Sigmoid colon (tissue), 7 donors: ENCODE results near the gene RAB7B. TPM values are rescaled to one million over a fixed set of nuclear protein-coding genes. Genes with fewer than 3 reads are reported as not detected.
A peak's percentile ranks its signal among the peaks of the same experiment; 100 is the strongest.

ENCODE experiments used
- DNase-seq: peaks from one replicate; pipeline ENCODE4 v3.0.0-alpha.2; 2019
- H3K27ac ChIP-seq, 4 donors: fragments of 200-600 bp; sonication (generic); one replicate each; pipeline ENCODE4 v1.5.1; 2016 to 2019; ENCODE audit warnings: mild to moderate bottlenecking in 1 of 4
- H3K27me3 ChIP-seq, 3 donors: fragments of 200-600 bp; sonication (generic); one replicate each; pipeline ENCODE4 v1.5.1; 2019; ENCODE audit warnings: mild to moderate bottlenecking in 1 of 3
- H3K36me3 ChIP-seq, 4 donors: fragments of 200-600 bp; sonication (generic); one replicate each; pipeline ENCODE4 v1.5.1; 2016 to 2019
- H3K4me1 ChIP-seq, 4 donors: fragments of 200-600 bp; sonication (generic); one replicate each; pipeline ENCODE4 v1.5.1; 2017 to 2019
- H3K4me3 ChIP-seq, 4 donors: fragments of 200-600 bp; sonication (generic); one replicate each; pipeline ENCODE4 v1.5.1; 2017 to 2019; ENCODE audit warnings: mild to moderate bottlenecking in 2 of 4, moderate library complexity in 1 of 4
- H3K9me3 ChIP-seq, 4 donors: fragments of 200-600 bp in 3 of 4; sonication (generic) in 3 of 4; one replicate each; pipeline versions ENCODE4 v1.5.1 to v1.6.1; 2013 to 2019
- CTCF ChIP-seq, 4 experiments: fragments of 450-650 bp in 3 of 4; fragments of 200-600 bp in 1 of 4; IDR thresholded peaks; one replicate each; pipeline ENCODE4 v1.5.1; 2016 to 2019; ENCODE audit warnings: antibody characterized with exemption in 4 of 4, mild to moderate bottlenecking in 3 of 4, moderate library complexity in 2 of 4
- EP300 ChIP-seq, 4 donors: sonication (generic); formaldehyde crosslinking; IDR thresholded peaks; one replicate each; pipeline ENCODE4 v1.6.1; 2017; ENCODE audit warnings: antibody characterized with exemption in 4 of 4
- POLR2A ChIP-seq, 2 donors: fragments of 450-650 bp; IDR thresholded peaks; one replicate each; pipeline ENCODE4 v1.6.1; 2016; ENCODE audit warnings: antibody characterized with exemption in 2 of 2, mild to moderate bottlenecking in 2 of 2, moderate library complexity in 2 of 2
- POLR2AphosphoS5 ChIP-seq, 4 donors: sonication (generic); formaldehyde crosslinking; IDR thresholded peaks; one replicate each; pipeline ENCODE4 v1.6.1; 2017; ENCODE audit warnings: antibody characterized with exemption in 4 of 4
- WGBS, 2 donors: extraction: QIAGEN DNeasy Blood & Tissue Kit; methylation state at CpG; one replicate each; pipeline ENCODE4 v1.1.7; 2013; 5-methylcytosine and 5-hydroxymethylcytosine counted together
- intact Hi-C: fragments of 100-400 bp; cut with DNase I; formaldehyde crosslinking; loops from one replicate; pipeline ENCODE4 v1.15.1; 2023
- polyA plus RNA-seq, 3 donors: library from polyadenylated mRNA; stranded (reverse); fragments of 200-250 nt; gene quantifications; one replicate each; pipeline ENCODE4 v1.2.3, GENCODE V29; 2013
- total RNA-seq, 4 donors: library from RNA; depleted of rRNA; stranded (reverse); fragments of >200 nt; gene quantifications; one replicate each; pipeline ENCODE4 v1.1.0, GENCODE V29; 2016
- donor health status: healthy with polysubstance abuse.
- donor health status: Bipolar disorder and iron deficiency.
- donor health status: healthy.

The RAB7B gene
- total and polyA plus RNA-seq, 7 donors: 0.27 to 5.3 (median 1.8) TPM

DNA sequence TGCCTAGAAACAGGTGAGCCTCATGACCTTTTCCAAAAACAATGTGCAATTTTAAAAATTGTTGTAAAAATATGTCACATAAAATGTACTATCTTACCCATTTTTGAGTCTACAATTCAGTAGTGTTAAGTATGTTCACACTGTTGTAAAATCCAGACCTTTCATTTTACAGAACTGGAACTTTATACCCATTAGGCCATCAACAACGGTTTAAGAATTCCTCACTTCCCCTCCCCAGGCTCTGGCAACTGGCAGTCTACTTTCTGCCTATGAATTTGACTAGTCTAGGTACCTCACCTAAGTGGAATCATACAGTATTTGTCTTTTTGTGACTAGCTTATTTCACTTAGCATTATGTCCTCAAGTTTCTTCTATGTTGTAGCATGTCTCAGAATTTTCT, 11.9 kb upstream of the RAB7B start:
- Histone ChIP-seq H3K4me1 (no peaks in the 10 kb centered on the region), H3K27me3 (no peaks in the 10 kb centered on the region), H3K27ac (no peak overlapping the region), H3K9me3 (no peaks in the 10 kb centered on the region), H3K36me3 (no peaks in the 10 kb centered on the region), H3K4me3 (no peak overlapping the region)
- DNase-seq: no peak
- intact Hi-C loops: no loop called here
- TF ChIP-seq POLR2AphosphoS5 (IDR thresholded peaks at IDR 0.05) (no peak), CTCF (IDR thresholded peaks at IDR 0.05) (no peak), EP300 (IDR thresholded peaks at IDR 0.05) (no peak), POLR2A (IDR thresholded peaks at IDR 0.05) (no peak)
- WGBS, 2 donors: 48 to 63% methylated on average over 1 of the region's 1 CpG

DNA sequence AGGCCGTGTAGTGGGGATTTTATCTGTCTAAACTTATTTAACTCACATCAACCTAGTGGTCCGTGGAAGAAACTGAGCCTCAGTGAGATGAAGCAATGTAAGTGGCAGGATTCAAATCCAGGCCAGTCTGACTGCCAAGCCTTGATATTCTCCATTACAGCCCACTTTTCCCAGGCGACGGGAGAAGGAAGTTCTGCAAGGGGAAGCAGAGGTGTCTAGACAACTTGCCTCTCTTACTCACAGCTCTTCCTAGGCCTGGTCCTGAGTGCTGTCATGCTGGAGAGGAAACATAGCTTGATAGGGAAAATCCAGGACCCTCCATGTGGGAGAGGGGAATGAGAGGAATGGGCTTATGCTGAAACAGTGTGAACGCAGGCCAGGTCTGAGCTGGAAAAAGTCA, 11.4 kb upstream of the RAB7B start:
- no peak for TF ChIP-seq POLR2AphosphoS5 (IDR thresholded peaks at IDR 0.05)
- no peak for TF ChIP-seq POLR2A (IDR thresholded peaks at IDR 0.05)
- TF ChIP-seq EP300 (IDR thresholded peaks at IDR 0.05): no peak
- no peak for TF ChIP-seq CTCF (IDR thresholded peaks at IDR 0.05)
- intact Hi-C loops: no loop called here

GRCh38 chr1:206013026-206013795, 10.0 kb upstream of the RAB7B start:
- WGBS, 2 donors: 68 to 91% methylated on average over 6 of the region's 6 CpGs
- Histone ChIP-seq H3K27me3 (no peaks in the 10 kb centered on the region), H3K36me3 (no peaks in the 10 kb centered on the region), H3K9me3 (no peaks in the 10 kb centered on the region), H3K27ac (no peak overlapping the region), H3K4me1 (no peaks in the 10 kb centered on the region), H3K4me3 (no peak overlapping the region)
- intact Hi-C loops: no loop called here
- TF ChIP-seq POLR2A (IDR thresholded peaks at IDR 0.05) (no peak), POLR2AphosphoS5 (IDR thresholded peaks at IDR 0.05) (no peak), CTCF (IDR thresholded peaks at IDR 0.05) (no peak), EP300 (IDR thresholded peaks at IDR 0.05) (no peak)
- no peak for DNase-seq

More for the DNA sequence above, 11.4 kb upstream of the RAB7B start:
- no peaks in the 10 kb centered on the region for H3K27me3 ChIP-seq
- no peaks in the 10 kb centered on the region for H3K36me3 ChIP-seq
- H3K27ac ChIP-seq: no peak overlapping the region
- no peak overlapping the region for H3K4me3 ChIP-seq
- no peak for DNase-seq
- H3K4me1 ChIP-seq: no peaks in the 10 kb centered on the region
- no peaks in the 10 kb centered on the region for H3K9me3 ChIP-seq
- WGBS, 2 donors: 91 to 92% methylated on average over 5 of the region's 5 CpGs

DNA sequence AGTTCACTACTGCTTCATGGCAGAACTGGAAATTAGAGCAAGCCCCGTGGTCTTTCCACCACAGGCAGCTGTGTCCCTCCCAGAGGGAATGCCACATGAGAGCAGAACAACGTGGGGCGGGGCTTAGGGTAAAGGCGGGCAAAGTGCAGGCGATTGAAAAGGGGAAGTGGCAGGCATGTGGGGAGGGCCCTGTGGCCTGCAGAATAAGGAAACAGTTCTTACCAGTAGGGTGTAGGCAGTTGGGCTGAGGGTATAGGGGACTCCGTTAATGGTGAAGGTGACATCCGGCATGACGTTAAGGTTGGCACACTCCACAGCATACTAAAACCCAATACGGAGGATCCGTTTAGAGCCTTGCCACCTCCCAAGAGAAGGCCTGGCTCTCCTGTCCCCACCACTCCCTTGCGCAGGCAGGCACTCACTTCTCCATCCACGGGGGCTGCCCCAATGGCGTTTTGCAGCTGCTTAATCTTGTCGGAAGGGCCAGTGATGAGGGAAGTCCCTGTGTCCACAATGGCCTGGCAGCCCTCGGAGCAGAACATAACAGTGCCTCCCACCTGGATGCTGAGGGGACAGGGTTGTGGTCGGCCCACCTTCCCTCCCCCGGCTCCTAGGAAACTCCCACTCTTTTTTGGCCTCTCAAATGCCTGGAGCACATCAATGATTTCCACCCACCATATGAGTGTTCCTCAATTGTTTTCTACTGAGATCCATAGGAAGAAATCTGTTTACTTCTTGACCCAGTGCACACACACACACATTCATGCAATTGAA, 9.1 kb upstream of the RAB7B start:
- no peaks in the 10 kb centered on the region for H3K27me3 ChIP-seq
- DNase-seq: peak; percentile 86
- no peaks in the 10 kb centered on the region for H3K36me3 ChIP-seq
- H3K4me3 ChIP-seq: no peak overlapping the region
- WGBS, 2 donors: 38 to 41% methylated on average over 17 of the region's 17 CpGs
- H3K27ac ChIP-seq: no peak overlapping the region
- intact Hi-C loops: no loop called here
- peak in 1 of 4 donors; percentile 17 for TF ChIP-seq POLR2AphosphoS5 (IDR thresholded peaks at IDR 0.05)
- no peak for TF ChIP-seq EP300 (IDR thresholded peaks at IDR 0.05)
- no peak for TF ChIP-seq POLR2A (IDR thresholded peaks at IDR 0.05)
- no peak for TF ChIP-seq CTCF (IDR thresholded peaks at IDR 0.05)
- H3K4me1 ChIP-seq: no peaks in the 10 kb centered on the region
- no peaks in the 10 kb centered on the region for H3K9me3 ChIP-seq
